GM18868 (cell line): ENCODE measurements around the gene EDNRB.
A peak's percentile ranks its signal among the peaks of the same experiment; 100 is the strongest.
"Not testable (repeated sequence)": the region's sequence is repeated elsewhere in the genome, so short reads cannot be mapped to it uniquely, and the experiment has no call there.

ENCODE experiments used
- ATAC-seq: cut with Tn5 transposase; IDR thresholded peaks from one replicate; pipeline ENCODE4 v1.9.1; 2021; ENCODE audit warnings: mild to moderate bottlenecking, moderate library complexity; ENCODE audit not compliant: unreplicated experiment

EDNRB gene

DNA sequence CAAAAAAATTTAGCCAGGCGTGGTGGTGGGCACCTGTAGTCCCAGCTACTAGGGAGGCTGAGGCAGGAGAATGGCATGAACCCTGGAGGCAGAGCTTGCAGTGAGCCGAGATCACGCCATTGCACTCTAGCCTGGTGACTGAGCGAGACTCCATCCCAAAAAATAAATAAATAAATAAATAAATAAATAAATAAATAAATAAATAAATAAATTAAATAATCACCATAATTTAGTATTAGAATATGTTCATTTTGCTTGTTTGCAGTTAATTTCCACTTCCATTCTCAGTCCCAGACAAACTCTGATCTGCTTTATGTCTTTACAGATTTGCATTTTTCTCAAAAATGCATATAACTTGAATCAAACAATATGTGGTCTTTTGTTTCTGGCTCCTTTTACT is 70.6 kb downstream of the EDNRB start:
- not testable (repeated sequence) for ATAC-seq

DNA sequence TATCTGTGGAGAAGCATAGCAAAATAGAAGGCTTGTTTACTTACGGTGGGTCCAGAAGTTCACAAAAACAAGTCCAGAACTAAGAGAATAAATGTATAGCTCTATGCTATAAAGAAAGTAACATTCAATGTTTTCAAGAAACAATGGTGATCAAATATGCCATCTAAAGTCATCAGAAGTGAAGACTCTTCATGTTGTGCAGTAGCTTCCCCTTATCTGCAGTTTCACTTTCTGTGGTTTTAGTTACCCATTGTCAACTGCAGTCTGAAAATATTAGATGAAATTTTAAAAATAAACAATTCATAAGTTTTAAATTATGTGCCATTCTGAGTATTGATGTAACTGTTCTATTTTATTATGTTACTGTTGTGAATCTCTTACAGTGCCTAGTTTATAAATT is 72.5 kb downstream of the EDNRB start:
- ATAC-seq: peak; percentile 96
